Heart right ventricle (tissue), 16 donors: ENCODE results near the gene KPNB1. TPM values are rescaled to one million over a fixed set of nuclear protein-coding genes. Genes with fewer than 3 reads are reported as not detected.
A peak's percentile ranks its signal among the peaks of the same experiment; 100 is the strongest.

Experiments
- ATAC-seq, 8 donors: fragments of 200-7000 bp; cut with Tn5 transposase; one replicate each; pipeline ENCODE4 v1.9.1; 2020; ENCODE audit warnings: mild to moderate bottlenecking in 8 of 8, moderate library complexity in 8 of 8, moderate number of reproducible peaks in 1 of 8
- DNase-seq, 2 donors: peaks; one replicate each; pipeline ENCODE4 v3.0.0-alpha.2; 2020
- H3K27ac ChIP-seq, 10 donors: fragments of 200-600 bp; sonication (generic) in 2 of 10; one replicate each; pipeline versions ENCODE4 v1.5.0 to v1.8.0; 2020 to 2022; ENCODE audit warnings: mild to moderate bottlenecking in 3 of 10
- H3K27me3 ChIP-seq, 7 donors: fragments of 200-600 bp; one replicate each; pipeline ENCODE4 v1.8.0; 2021 to 2022; ENCODE audit warnings: mild to moderate bottlenecking in 2 of 7
- H3K36me3 ChIP-seq, 9 donors: fragments of 200-600 bp; sonication (generic) in 1 of 9; one replicate each; pipeline versions ENCODE4 v1.5.0 to v1.8.0; 2020 to 2022; ENCODE audit warnings: mild to moderate bottlenecking in 2 of 9
- H3K4me1 ChIP-seq, 9 donors: fragments of 200-600 bp; sonication (generic) in 1 of 9; one replicate each; pipeline versions ENCODE4 v1.5.0 to v1.8.0; 2020 to 2022; ENCODE audit warnings: mild to moderate bottlenecking in 4 of 9
- H3K4me3 ChIP-seq, 10 donors: fragments of 200-600 bp; sonication (generic) in 2 of 10; one replicate each; pipeline versions ENCODE4 v1.5.0 to v1.8.0; 2020 to 2022; ENCODE audit warnings: mild to moderate bottlenecking in 7 of 10, moderate library complexity in 2 of 10
- H3K9me3 ChIP-seq, 11 donors: fragments of 200-600 bp in 10 of 11; sonication (generic) in 2 of 11; one replicate each; pipeline versions ENCODE4 v1.5.0 to v1.8.0; 2013 to 2022; ENCODE audit warnings: mild to moderate bottlenecking in 2 of 11, control low read depth in 1 of 11, moderate library complexity in 1 of 11
- CTCF ChIP-seq, 9 donors: fragments of 200-600 bp; sonication (generic) in 2 of 9; IDR thresholded peaks; one replicate each; pipeline versions ENCODE4 v1.5.0 to v1.8.0; 2021 to 2022; ENCODE audit warnings: antibody characterized with exemption in 9 of 9, mild to moderate bottlenecking in 5 of 9, moderate library complexity in 1 of 9
- WGBS, 2 donors: extraction: QIAGEN DNeasy Blood & Tissue Kit; methylation state at CpG; one replicate each; pipeline ENCODE4 v1.1.7; 2013; ENCODE audit warnings: inconsistent platforms in 1 of 2; 5-methylcytosine and 5-hydroxymethylcytosine counted together
- intact Hi-C, 10 donors: fragments of 100-400 bp; cut with DNase I; formaldehyde crosslinking; loops; one replicate each; pipeline versions ENCODE4 v1.11.1 to v1.14.2; 2022
- polyA plus RNA-seq, 2 donors: library from polyadenylated mRNA; stranded (reverse); fragments of 200-250 nt; gene quantifications; one replicate each; pipeline ENCODE4 v1.2.3, GENCODE V29; 2013
- total RNA-seq, 10 donors: library from RNA; stranded (reverse); fragmentation: NEBNext Ultra II Directional in 3 of 10; extraction: Animal tissue kit (Norgen Biotek cat#: 25700) in 3 of 10; gene quantifications; one replicate each; pipeline versions ENCODE4 v1.2.1 to v1.2.4, GENCODE V29; 2021 to 2023
- donor health status: Arrhythmogenic right ventricular cardiomyopathy.
- donor health status: ischemic (EF 13 %, LVEDD 7.1; RV severe dilation, severe dysfunction).
- donor health status: healthy with polysubstance abuse.
- donor health status: DM: no; HTN: yes; CAD: no.
- donor health status: DM: no; HTN: no; CAD: no.
- donor health status: ischemic (EF 25% LVEDD 6.9; RV normal size, moderate dysfunction).
- donor health status: ischemic (EF 25% LVEDD 5.7; RV mildly dilated, moderate dysfunction).
- donor health status: healthy.
- donor health status: DM: yes; HTN: yes; CAD: no.
- donor health status: Ischemic cardiomyopathy.
- donor health status: ischemic (EF 35%, LVEDD 5.7; RV mildly dilated, moderate dysfunction).
- donor health status: nonischemic (EF 11% LVEDD 7.7; RV severe dilation, severe dysfunction).
- donor health status: DM: yes; HTN: yes; CAD: no.
- donor health status: PGD.
- donor health status: ischemic (EF 29% LVEDD 5.4; RV normal size, mild dysfunction).
- donor health status: nonischemic (EF 23%, LVEDD 6.1; RV moderate dilation, normal function).

Gene KPNB1
- total and polyA plus RNA-seq, 12 donors, result 30.6 to 236 (median 182) TPM

GRCh38 chr17:47684025-47684424 is 34.3 kb downstream of the KPNB1 start:
- no peak for ATAC-seq
- H3K4me3 ChIP-seq, result no peak overlapping the region
- no peak overlapping the region for H3K27ac ChIP-seq
- peaks cover 0 to 27% (median 3%) of the 10 kb centered on the region in 9 donors for H3K4me1 ChIP-seq
- H3K27me3 ChIP-seq, result no peaks in the 10 kb centered on the region
- DNase-seq, result no peak
- peaks cover 0 to 82% (median 50%) of the 10 kb centered on the region in 9 donors for H3K36me3 ChIP-seq
- TF ChIP-seq CTCF (IDR thresholded peaks at IDR 0.05), result no peak
- 89 to 90% methylated on average over 4 of the region's 4 CpGs for WGBS, 2 donors
- intact Hi-C loops, result no loop called here
- H3K9me3 ChIP-seq, result no peaks in the 10 kb centered on the region

- no peak for ATAC-seq
- intact Hi-C loops, result no loop called here
These were observed 34.9 kb downstream of the KPNB1 start for GRCh38 chr17:47684535-47685193.

GRCh38 chr17:47685556-47686275 is 36.0 kb downstream of the KPNB1 start:
- ATAC-seq, result no peak
- DNase-seq, result no peak
- no peak overlapping the region for H3K27ac ChIP-seq

More at GRCh38 chr17:47684535-47685193, 34.9 kb downstream of the KPNB1 start:
- no peaks in the 10 kb centered on the region for H3K9me3 ChIP-seq
- H3K27ac ChIP-seq, result no peak overlapping the region
- no peak overlapping the region for H3K4me3 ChIP-seq
- 85 to 86% methylated on average over 4 of the region's 4 CpGs for WGBS, 2 donors
- H3K27me3 ChIP-seq, result no peaks in the 10 kb centered on the region
- H3K4me1 ChIP-seq, result peaks cover 0 to 27% (median 3%) of the 10 kb centered on the region in 9 donors
- DNase-seq, result no peak
- H3K36me3 ChIP-seq, result peaks cover 0 to 76% (median 44%) of the 10 kb centered on the region in 9 donors
- no peak for TF ChIP-seq CTCF (IDR thresholded peaks at IDR 0.05)

GRCh38 chr17:47686276-47686635 is 36.5 kb downstream of the KPNB1 start:
- intact Hi-C loops, result no loop called here

More at GRCh38 chr17:47685556-47686275, 36.0 kb downstream of the KPNB1 start:
- TF ChIP-seq CTCF (IDR thresholded peaks at IDR 0.05), result no peak
- intact Hi-C loops, result no loop called here
- Histone ChIP-seq H3K4me3 (no peak overlapping the region), H3K9me3 (no peaks in the 10 kb centered on the region), H3K4me1 (peaks cover 0 to 27% (median 3%) of the 10 kb centered on the region in 9 donors), H3K27me3 (no peaks in the 10 kb centered on the region), H3K36me3 (peaks cover 0 to 65% (median 33%) of the 10 kb centered on the region in 9 donors)
- 91 to 95% methylated on average over 4 of the region's 4 CpGs for WGBS, 2 donors

More at GRCh38 chr17:47686276-47686635, 36.5 kb downstream of the KPNB1 start:
- Histone ChIP-seq H3K9me3 (no peaks in the 10 kb centered on the region), H3K27ac (peak overlapping the region in 2 of 10 donors; percentile 24 to 26), H3K4me1 (peaks cover 0 to 27% (median 3%) of the 10 kb centered on the region in 9 donors), H3K4me3 (no peak overlapping the region), H3K36me3 (peaks cover 0 to 60% (median 30%) of the 10 kb centered on the region in 9 donors), H3K27me3 (no peaks in the 10 kb centered on the region)
- no peak for DNase-seq
- WGBS, 2 donors, result 83 to 94% methylated on average over 1 of the region's 1 CpG
- ATAC-seq, result no peak
- TF ChIP-seq CTCF (IDR thresholded peaks at IDR 0.05), result no peak
